ENCODE results near the gene DNM2.
A peak's percentile ranks its signal among the peaks of the same experiment; 100 is the strongest.
"Not testable (repeated sequence)": the region's sequence is repeated elsewhere in the genome, so short reads cannot be mapped to it uniquely, and the experiment has no call there.

Gene DNM2

GRCh38 chr19:10870955-10871603, 153.2 kb downstream of the DNM2 start, which contains the start of gene CARM1:
TSS of gene CARM1 (plus strand) at chr19:10871553. CDS start at chr19:10871703, 150 bp downstream.
- DNase-seq, result peak; percentile 96

DNA sequence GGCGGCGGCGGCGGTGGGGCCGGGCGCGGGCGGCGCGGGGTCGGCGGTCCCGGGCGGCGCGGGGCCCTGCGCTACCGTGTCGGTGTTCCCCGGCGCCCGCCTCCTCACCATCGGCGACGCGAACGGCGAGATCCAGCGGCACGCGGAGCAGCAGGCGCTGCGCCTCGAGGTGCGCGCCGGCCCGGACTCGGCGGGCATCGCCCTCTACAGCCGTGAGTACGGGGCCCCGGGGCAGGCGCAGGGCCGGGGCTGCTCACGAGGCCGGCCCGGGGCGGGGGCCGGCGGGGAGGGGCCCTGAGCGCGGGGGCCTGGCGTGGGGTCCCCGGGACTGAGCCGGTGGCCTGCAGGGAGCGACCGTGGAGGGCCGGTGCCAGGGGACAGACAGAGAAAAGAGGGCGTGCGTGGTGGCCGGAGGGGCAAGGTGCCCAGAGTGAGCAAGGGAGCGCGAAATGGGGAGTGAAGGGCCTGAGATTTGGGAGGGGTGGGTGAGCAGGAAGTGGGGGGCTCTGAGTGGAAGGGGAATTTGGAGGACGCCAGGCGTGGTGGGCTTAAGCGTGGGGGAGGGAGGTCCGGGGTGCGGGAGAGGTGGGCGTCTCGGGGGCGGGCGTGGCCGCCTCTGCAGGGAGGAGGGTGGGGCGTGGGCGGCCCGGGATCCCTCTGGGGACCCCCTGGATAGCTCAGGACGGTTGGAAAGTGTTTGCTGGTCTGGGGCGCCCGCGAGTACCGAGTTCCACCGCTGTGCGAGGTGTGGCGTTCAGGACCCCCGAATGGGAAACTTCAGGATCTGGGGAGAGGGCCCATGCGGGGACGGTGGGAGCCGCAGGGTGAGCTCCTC, 154.0 kb downstream of the DNM2 start:
- peak; percentile 27 for DNase-seq

GRCh38 chr19:10872546-10873107, 154.7 kb downstream of the DNM2 start:
- peak; percentile 34 for DNase-seq

- DNase-seq, result no peak
These were observed 156.1 kb downstream of the DNM2 start for GRCh38 chr19:10874024-10874423.

GRCh38 chr19:10876459-10877240, 158.8 kb downstream of the DNM2 start:
- DNase-seq, result no peak

DNA sequence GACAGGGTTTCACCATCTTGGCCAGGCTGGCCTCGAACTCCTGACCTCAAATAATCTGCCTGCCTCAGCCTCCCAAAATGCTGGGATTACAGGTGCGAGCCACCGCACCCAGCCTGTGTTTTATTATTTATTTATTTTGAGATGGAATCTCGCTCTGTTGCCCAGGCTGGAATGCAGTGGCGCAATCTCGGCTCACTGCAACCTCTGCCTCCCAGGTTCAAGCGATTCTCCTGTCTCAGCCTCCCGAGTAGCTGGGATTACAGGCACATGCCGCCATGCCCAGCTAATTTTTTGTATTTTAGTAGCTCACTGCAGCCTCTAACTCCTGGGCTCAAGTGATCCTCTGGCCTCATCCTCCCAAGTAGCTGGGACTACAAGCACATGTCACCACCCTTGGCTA, 159.7 kb downstream of the DNM2 start:
- DNase-seq, result not testable (repeated sequence)

DNA sequence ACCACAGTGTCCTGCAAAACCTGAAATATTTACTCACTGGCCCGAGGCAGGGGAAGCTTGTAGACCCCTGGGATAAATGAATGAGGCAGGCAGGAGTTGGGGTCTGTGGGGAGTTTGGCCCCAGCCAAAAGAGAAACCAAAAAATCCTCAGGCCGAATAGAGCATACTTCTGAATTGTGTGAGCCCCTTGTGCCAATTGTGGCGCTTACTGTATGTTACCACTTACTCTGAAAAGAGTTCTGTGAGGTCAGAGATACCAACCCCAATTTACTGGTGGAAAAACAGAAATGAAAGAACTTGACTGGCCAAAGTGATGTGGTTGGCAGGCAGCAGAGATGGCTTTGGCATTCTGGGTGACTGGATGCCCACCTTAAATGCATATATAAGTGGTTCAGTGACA, 160.4 kb downstream of the DNM2 start:
- no peak for DNase-seq

Data from hematopoietic multipotent progenitor cell treated with erythropoietin and hydrocortisone succinate and interleukin-3 and kit ligand, for 6 days (in vitro differentiated cells).